Measurements from ENCODE around the gene METTL27.
A peak's percentile ranks its signal among the peaks of the same experiment; 100 is the strongest.
"Not testable (repeated sequence)": the region's sequence is repeated elsewhere in the genome, so short reads cannot be mapped to it uniquely, and the experiment has no call there.

The METTL27 gene, protein sequence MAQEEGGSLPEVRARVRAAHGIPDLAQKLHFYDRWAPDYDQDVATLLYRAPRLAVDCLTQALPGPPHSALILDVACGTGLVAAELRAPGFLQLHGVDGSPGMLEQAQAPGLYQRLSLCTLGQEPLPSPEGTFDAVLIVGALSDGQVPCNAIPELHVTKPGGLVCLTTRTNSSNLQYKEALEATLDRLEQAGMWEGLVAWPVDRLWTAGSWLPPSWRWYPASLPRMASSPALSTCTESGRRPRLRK

DNA sequence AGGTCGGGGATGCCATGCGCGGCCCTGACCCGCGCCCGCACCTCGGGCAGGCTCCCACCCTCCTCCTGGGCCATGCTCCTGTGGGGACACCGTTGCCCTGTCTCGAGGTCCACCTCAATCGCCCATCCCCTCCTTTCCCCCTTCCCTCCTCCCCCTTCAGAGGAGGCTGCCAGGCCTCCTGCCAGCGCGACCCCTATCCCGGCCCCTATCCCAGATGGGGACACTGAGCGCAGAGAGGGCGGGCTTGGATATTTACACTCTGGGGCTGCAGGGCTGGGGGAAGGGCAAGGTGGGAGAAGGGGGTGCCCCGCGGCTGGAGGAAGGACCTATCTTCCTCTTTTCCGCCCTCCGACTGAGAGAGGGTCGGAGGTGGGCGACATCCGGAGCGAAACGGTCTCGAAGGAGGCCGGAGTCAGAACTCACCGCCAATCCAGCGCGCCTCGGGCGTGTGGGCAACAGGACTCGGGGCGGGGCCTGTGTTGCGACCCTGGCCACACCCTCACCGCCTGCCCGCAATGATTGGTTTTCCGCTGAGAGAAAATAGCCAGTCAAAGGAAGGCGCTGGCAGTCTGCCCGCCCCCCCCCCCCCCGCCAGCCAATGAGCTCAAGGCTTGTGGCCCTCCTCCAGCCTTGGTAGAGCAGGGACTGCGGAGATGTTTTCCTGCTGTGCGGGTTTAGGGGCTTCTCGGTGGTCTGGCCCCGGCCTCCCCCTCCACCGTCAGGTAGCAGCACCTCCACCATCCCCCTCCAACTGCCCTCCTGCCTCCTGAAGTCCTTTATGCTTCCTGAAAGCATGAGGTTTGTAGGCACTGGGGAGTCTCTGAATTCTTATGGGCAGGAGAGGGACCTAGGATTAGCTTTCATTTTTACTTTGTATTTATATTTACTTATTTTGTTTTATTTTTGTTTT is at the start of gene METTL27:
METTL27 (minus strand) TSS at position 450 of the 910 bp plus-strand sequence; CDS start at position 74, 376 bp downstream.
- DNase-seq (ENCODE audit: low spot score): peak; percentile 94

DNA sequence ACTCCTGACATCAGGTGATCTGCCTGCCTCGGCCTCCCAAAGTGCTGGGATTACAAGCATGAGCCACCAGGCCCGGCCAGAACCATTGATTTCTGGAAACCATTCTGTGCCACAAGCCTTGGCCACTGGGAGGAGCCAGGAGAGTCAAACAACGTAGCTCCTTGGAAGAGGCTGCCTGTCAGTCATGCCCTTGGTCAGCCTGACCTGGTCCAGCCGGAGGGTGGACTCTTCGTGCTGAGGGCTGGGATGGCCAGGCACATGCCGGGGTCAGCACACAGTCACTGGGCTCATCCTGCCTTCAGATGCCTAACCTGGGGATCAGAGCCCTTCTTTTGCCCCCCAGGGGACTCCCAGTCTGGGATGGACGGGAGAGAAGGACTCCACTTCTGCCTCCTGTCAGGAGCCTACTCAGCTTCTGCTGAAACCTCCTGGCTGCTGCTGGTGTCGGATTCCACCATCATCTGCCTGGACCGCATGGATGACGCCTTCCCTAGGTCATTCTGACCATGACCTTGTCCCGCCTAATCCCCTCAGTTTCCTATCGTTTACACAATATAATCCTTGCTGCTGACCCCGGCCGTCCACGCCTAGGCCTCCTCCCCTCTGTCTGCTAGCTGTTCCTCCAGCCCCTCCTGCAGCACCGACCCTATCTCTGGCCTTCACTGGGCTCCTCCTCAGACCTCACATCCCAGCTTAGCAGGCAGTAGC is 49.0 kb upstream of the METTL27 start:
- DNase-seq (ENCODE audit: low spot score): no peak

DNA sequence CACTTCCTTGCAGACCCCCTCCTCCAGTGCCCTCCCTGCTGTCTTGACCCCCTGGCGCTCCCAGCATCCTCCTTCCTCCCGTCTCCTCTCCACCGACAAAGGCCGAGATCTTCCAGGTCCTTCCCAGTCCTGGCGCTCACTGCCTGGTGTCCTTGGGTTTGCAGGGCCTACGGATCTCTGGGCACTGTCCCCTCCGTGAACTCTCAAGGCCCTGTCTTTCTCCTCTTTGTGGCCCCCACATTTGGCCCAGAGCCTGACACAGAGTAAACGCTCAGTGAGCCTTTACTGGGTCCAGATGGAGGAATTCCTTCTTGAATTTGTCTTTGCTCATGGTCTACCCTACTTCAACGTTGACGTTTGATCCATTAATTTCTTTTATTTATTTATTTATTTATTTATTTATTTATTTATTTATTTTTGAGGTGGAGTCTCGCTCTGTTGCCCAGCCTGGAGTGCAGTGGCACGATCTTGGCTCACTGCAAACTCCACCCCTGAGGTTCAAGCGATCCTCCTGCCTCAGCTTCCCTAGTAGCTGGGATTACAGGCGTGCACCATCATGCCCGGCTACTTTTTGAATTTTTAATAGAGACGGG is 48.3 kb upstream of the METTL27 start:
- DNase-seq (ENCODE audit: low spot score): no peak

DNA sequence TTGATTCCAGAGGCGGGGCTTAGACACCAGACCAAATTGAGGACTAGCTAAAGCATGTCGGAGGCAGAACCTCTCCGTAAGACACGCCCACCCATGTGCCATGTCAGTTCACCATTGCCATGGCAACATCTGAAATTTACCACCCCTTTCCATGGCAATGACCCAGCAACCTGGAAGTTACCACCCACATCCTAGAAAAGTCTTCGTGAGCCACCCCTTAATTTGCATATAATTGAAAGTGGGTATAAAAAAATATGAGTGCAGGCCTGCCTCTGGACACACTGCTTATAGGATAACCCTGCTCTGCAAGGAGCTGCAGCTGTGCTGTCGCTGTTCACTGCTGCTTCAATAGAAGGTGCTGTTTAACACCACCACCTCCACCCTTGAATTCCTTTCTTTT is 46.6 kb upstream of the METTL27 start:
- DNase-seq (ENCODE audit: low spot score): no peak

DNA sequence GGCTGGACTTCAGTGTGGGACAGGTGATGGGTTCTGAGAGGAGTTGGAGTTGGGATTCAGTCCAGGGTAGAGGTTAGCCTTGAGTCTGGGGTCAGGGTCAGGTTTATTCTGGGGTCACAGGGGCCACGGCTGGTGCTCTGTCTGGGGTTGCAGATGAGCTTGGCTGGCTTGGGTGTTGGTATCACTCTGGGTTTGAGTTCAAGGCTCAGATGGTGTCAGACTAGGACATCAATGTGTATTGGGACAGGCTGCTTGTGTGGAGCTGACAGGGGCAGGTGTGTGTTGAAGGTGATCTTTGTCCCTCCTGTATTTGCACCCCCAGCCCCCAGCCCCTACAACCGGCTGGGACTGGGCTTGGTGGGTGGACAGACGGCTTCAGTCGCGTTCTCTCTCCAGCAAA is 45.4 kb upstream of the METTL27 start:
- DNase-seq (ENCODE audit: low spot score): no peak

DNA sequence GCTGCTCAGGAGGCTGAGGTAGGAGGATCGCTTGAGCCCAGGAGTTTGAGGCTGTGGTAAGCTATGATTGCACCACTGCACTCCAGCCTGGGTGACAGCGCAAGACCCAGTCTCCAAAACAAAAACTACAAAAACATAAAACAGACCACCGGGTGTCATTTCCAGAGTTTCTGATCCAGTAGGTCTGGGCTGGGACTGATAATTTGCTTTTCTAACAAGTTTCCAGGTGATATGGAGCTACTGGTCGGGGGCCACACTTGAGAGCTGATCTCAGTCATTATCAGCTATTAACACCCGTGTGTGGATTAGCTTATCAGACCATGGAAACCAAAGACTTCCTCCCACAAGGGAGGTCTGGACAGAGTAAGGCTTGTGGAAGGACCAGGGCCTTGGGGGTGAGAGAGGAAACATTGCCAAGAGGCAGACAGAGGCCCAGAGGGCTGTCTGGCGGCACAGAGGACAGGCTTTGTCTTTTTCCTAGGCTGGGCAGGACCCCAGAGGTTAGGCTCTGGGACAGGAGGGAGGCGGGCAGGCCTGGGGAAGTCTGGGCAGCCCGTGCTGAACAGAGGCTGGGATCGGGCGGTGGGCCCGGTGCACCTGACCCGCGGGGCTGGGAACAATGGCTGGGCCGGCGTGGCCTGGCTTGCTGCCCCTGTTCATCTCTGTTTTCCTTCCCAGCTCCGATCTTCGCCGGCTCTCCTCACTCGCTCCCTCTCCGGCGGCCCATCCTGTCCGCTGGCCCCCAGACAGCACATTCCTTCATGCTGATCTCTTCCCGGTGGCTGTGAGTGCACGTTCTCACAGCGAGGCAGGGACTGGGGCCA is 43.9 kb upstream of the METTL27 start:
- DNase-seq (ENCODE audit: low spot score): no peak

DNA sequence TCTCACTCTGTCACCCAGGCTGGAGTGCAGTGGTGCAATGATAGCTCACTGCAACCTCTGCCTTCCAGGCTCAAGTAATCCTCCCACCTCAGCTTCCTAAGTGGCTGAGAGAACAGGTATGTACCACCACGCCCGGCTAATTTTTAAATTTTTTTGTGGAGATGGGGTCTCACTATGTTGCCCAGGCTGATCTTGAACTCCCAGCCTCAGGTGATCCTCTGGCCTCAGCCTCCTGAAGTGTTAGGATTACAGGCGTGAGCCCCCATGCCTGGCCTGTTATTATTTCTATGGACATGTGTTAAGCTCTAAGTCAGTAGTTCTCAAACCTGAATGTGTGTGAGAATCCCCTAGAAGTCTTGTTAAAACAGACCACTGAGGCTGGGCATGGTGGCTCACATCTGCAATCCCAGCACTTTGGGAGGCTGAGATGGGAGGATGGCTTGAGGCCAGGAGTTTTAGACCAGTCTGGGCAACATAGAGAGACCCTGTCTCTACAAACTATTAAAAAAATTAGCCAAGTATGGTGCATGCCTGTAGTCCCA is 43.2 kb upstream of the METTL27 start:
- DNase-seq (ENCODE audit: low spot score): no peak

DNA sequence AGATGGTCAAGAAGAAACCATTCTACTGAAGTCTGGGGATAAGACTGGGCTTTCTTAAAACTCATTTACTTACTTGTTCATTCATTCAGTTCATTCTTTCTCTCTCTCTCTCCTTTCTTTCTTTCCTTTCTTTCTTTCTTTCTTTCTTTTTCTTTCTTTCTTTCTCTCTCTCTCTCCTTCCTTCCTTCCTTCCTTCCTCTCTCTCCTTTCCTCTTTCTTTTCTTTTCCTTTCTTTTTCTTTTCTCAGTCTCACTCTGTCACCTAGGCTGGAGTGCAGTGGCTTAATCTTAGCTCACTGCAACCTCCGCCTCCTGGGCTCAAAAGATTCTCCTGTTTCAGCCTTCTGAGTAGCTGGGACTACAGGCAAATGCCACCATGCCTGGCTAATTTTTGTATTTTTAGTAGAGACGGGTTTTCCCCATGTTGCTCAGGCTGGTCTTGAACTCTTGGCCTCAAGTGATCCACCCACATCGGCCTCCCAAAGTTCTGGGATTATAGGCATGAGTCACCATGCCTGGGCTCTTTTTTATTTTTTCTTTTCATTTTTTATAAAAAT is 42.6 kb upstream of the METTL27 start:
- not testable (repeated sequence) for DNase-seq (ENCODE audit: low spot score)

DNA sequence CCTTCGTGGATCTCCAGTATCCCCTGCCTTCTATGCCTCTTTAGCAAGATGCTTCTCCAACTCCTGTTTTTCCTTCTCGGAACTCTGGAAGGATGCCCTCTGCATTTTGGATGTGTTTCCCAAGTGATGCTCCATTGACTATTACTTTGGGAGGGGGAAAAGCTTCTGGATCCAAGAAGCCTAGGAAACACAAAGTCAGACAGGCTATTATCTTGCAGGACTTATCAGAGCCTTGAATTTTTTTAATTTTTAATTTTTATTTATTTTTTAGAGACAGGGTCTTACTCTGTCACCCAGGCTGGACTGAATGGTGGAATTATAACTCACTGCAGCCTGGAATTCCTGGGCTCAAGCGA is 39.7 kb upstream of the METTL27 start:
- DNase-seq (ENCODE audit: low spot score): no peak

DNA sequence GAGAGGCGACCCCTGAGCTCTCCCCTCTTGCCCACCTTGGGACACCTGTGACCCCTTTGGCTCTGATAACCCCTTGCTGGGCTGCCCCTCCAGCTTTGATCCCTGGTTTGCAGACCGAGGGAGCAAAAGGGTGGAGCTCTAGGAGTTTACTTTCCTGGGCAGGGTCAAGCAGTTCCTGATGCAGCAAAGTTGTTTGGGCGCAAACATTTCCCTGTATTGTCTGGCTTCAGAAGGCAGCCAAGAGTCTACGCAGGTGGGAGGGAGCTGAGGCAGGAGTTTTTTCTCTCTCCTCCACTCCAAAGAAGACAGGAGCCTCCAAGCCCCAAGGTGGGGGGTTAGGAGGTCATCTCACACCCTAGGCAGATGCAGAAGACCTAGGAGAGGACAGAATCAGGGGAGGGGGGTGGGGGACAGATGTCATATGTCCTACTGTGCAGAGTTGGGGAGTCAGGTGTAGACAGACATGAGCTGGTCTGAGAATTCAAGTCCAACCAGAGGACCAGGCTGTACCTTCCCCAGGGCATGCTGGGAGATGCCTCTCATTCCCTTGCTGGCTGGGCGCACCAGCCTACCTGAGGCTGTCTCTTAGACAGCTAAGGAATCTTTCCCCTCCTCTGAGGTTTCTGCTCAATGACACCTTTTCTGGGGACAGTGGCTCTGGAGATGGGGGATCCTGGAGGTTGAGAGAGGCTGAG is 39.2 kb upstream of the METTL27 start:
- DNase-seq (ENCODE audit: low spot score): no peak

DNA sequence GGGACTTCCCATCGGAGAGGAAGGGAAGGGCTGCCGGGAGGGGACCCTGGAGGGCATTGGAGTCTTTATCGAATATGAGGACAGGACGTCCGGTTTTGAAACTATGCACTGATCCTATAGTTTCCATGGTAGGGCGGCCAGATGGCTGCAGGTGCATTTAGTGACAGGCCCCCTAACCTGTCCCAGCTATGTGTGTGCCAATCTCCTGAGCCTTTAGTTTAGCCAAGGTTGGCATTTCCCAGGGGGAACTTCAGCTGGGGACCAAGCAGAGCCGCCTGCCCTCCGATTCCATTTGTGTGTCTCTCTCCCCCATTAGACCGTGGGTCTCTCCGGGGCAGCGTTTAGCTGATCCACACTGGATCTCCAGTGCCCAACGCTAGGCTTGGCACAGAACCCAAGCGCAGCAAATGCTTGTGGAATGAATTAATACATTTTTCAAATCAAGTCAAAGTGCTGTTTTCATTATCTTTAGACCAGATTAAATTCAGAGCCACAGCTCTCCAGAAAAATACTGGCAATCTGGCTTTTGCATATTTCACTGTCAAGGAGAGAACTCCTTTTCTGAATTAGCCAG is 38.5 kb upstream of the METTL27 start:
- DNase-seq (ENCODE audit: low spot score): no peak

DNA sequence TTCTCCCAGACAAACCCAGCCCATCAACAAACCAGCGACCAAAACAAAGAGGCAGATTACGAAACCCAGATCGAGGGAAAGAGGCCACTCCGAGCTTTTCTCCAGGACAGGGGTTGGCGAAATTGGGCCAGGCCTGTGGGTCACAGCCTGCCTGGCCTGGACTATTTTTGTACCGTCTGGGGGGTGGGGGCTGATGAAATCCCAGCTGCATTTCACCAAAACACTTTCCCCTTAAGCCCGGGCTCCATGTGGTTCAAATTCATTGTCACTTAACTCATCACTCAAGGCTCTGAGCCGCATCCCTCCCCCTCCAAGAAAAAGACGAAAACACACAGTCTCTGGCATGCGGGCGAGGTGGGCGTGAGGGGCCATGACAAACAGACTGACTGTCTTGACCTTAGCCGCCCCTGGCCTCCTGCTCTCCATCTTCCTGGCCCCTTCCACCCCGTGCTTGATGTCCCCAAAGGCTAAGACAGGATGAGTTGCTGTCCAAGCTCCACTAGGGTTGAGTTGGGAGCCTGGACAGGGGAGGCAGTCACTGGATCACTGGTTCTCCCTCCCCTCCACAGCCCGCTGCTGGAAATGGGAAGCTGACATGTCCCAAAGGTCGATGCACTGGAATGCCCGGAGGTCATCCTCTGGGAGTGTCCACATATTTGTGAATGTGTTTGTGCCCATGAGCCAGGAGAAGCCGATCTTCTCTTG is 37.8 kb upstream of the METTL27 start:
- peak; percentile 33 for DNase-seq (ENCODE audit: low spot score)

DNA sequence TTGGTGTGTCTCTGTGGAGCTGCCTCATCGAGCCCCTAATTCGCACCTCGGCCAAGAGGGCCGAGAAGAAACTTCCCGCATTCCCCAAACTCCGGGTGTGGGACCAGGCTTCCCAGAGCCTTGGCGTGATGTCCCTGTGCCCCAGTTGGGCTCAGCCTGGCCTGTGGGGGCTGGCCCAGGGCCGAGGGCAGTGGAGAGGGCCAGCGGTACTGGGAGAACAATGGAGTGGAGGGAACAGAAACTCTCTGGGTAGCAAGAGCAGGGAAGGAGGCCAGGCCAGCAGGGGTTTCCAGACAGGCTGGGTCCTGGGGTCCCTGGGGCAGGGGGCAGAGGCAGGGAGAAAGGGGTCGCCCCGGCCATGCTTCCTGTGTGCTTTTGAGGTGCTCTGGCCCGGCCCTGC is 34.7 kb upstream of the METTL27 start:
- no peak for DNase-seq (ENCODE audit: low spot score)

DNA sequence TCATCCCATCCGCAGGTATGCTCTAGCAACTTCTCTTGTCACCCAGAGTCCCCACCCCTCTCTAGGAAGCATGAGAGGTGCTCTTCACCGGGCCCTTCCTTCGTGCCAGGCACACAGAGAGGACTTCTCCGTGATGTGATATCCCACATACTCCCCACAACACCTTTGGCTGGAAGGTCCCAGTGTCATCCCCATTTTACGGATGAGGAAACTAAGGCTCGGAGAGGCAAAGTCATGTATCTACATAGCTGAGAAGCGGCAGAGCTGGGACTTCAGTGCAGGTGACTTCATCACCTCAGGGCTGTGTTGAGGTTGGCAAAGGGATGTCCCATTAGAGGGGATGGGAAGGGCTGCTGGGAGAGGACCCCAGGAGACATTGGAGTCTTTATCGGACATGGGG is 34.0 kb upstream of the METTL27 start:
- no peak for DNase-seq (ENCODE audit: low spot score)

DNA sequence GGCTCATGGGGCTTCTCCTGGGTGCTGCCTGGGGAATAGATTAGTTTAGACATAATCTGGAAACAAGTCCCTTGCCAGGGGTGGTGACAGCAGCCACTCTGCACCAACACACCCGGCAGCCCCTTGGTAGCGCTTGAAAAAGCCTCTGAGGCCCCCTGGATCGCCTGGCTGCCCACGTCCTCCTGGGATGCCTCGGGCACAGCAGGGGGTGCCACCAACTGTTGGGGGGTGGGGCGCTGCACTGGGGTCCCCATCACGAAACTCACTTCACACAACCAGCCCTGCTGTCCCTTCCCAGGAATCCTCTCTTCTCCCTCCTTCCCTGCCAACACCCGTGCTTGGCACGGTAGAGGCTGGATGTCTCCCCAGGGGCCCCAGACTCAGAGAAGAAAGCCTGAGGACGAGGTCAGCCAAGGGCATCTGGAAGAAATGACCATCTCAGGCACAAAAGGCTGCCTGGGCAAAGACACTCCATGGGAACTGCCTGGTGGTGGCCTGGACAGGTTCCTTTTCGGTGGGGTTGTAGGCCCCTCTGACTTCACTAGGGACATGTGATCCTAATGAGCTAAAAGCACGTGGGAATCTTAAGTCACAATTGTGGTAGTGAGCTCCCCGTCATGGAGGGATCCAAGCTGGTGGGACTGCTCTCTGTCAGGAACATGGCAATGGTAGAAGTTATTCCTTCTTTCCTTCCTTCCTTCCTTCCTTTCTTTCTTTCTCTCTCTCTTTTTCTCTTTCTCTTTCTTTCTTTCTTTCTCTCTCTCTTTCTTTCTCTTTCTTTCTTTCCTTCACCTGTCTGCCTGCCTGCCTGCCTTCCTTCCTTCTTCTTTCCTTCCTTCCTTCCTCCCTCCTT is 30.0 kb upstream of the METTL27 start:
- no peak for DNase-seq (ENCODE audit: low spot score)

DNA sequence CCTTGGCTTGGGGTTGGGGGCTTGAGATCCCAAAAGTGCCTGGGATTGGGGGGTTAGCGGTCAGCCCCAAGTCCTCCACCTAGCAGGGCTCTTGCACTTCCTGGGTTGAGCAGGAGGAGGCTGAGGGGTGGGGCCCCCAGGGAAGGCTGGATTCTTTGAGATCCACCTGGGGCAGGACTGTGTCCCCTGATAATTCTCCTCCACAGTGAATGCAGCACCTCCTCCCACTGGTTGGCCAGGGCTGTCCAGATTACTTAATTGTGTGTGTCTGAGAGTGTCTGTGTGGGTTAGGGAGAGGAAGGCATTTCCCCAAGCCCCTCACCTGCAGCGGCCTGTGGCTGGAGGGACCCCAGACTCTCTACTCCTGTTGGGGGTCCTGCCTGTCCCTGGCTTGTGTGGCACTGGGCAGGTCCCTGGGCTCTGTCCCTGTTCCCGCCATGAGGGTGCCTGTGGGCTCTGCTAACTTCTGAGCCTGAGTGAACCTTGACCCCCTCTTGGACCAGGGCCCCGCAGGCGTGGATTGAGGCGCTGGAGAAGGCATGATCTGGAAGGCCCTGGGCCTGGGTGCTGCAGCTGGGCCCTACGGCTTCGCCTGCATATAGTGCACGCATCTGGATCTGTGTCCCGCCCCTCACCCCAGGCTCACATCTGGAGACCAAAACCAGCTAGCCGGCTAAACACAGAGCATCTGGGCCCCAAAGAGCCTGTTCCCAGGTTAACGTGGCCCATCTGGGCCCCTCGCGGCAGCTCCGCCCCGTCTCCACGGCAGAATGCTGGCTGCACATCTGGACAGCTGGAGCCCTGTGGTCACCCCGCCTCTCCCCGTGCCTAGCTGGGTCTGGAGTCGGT is 29.1 kb upstream of the METTL27 start:
- no peak for DNase-seq (ENCODE audit: low spot score)

DNA sequence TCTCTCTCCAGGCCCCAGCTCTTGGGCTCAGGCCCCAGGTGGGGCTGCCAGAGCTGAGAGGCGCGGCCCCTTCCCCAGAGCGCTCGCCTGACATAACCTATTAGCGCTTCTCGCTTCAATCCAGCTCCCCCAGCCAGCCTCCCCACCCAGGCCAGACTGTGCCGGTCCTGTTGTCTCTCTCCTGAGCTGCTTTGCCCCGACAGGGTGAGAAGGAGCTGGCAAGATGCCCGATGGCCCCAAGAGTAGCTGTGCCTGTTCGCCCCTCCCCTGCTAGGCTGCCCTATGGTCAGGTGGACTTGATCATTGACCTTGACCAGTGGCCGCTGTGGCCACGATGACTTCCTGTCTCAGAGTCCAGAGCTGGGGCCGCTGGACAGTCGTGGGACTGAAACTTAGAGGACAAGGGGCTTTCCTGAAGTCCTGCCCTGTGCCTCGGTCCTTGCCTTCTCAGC is 27.8 kb upstream of the METTL27 start:
- no peak for DNase-seq (ENCODE audit: low spot score)
